Endothelial cell of umbilical vein (primary cell): ENCODE results near the gene FREM1. TPM values are rescaled to one million over a fixed set of nuclear protein-coding genes. Genes with fewer than 3 reads are reported as not detected.

Experiments
- BruUV-seq: library from RNA; stranded (reverse); fragments of 400-500 nt; replicated peaks from 2 replicates; lab custom pipeline; 2021; lab: Mats Ljungman, UMichigan
- CTCF ChIA-PET: fragments of 300-600, 350-600 bp; sonication (Branson Sonifier 250); formaldehyde crosslinking; loops from one replicate; lab custom pipeline; 2021; ENCODE audit warnings: antibody characterized with exemption, inconsistent platforms; lab: Charles Lee
- POLR2A ChIA-PET: fragments of 300-600, 350-600 bp; sonication (Branson Sonifier 250); formaldehyde crosslinking; loops from one replicate; lab custom pipeline; 2021; ENCODE audit warnings: antibody characterized with exemption, inconsistent platforms; lab: Charles Lee
- DNase-seq: peaks from one replicate; pipeline ENCODE4 v3.0.0-alpha.2; 2011; ENCODE audit warnings: low read depth, low spot score
- FAIRE-seq: peaks from 2 replicates; lab custom pipeline; 2011; peaks lifted over from hg19 to GRCh38; lab: Jason Lieb, UNC
- H2AFZ ChIP-seq: 2 replicates; pipeline ENCODE4 v1.6.0; 2012; ENCODE audit warnings: low read depth, low read length, control low read depth, inconsistent platforms
- H3K27ac ChIP-seq: 2 replicates; pipeline ENCODE4 v1.5.1; 2011; ENCODE audit warnings: low read depth, mild to moderate bottlenecking, control low read depth, low read length, moderate library complexity; ENCODE audit not compliant: insufficient read depth
- H3K27me3 ChIP-seq, 2 experiments: 2 replicates each; pipeline versions ENCODE4 v1.6.0 to v1.6.1; 2011; ENCODE audit warnings: low read length in 2 of 2, mixed read lengths in 1 of 2; ENCODE audit not compliant: control insufficient read depth in 2 of 2, insufficient read depth in 2 of 2
- H3K36me3 ChIP-seq, 2 experiments: 2 replicates in 1 of 2; 3 replicates in 1 of 2; pipeline ENCODE4 v1.5.1; 2011; ENCODE audit warnings: low read length in 2 of 2, mild to moderate bottlenecking in 1 of 2, moderate library complexity in 1 of 2; ENCODE audit not compliant: control insufficient read depth in 2 of 2, insufficient read depth in 2 of 2; ENCODE audit errors: extremely low read depth in 1 of 2
- H3K4me1 ChIP-seq: 3 replicates; pipeline ENCODE4 v1.5.1; 2011; ENCODE audit warnings: mild to moderate bottlenecking, low read length; ENCODE audit not compliant: control insufficient read depth, insufficient read depth; ENCODE audit errors: extremely low read depth
- H3K4me2 ChIP-seq: 2 replicates; pipeline ENCODE4 v1.6.1; 2011; ENCODE audit warnings: low read length, control low read depth, mixed read lengths; ENCODE audit not compliant: insufficient read depth
- H3K4me3 ChIP-seq, 3 experiments: fragments of 200-600 bp in 1 of 3; sonication (generic), shearing (Covaris generic) in 1 of 3; replicated peaks in 1 of 3; 2 replicates each; pipeline ENCODE4 v1.5.1; 2011 to 2016; ENCODE audit warnings: control low read depth in 3 of 3, low read length in 3 of 3, mild to moderate bottlenecking in 2 of 3, inconsistent platforms in 1 of 3, low read depth in 1 of 3, moderate library complexity in 1 of 3; ENCODE audit not compliant: insufficient read depth in 1 of 3
- H3K79me2 ChIP-seq: 2 replicates; pipeline ENCODE4 v1.6.0; 2012; ENCODE audit warnings: low read length, inconsistent platforms; ENCODE audit not compliant: control insufficient read depth, insufficient read depth
- H3K9ac ChIP-seq: replicated peaks from 2 replicates; pipeline ENCODE3; 2011; ENCODE audit warnings: low read length, control low read depth; ENCODE audit not compliant: insufficient read depth; ENCODE audit errors: extremely low read depth
- H3K9me1 ChIP-seq: replicated peaks from 3 replicates; pipeline ENCODE4 v1.6.0; 2011; ENCODE audit warnings: mild to moderate bottlenecking, low read length; ENCODE audit not compliant: control insufficient read depth, insufficient read depth; ENCODE audit errors: extremely low read depth
- H3K9me3 ChIP-seq: replicated peaks from 2 replicates; pipeline ENCODE4 v1.5.1; 2012; ENCODE audit warnings: low read length, inconsistent platforms; ENCODE audit not compliant: control insufficient read depth, insufficient read depth
- H4K20me1 ChIP-seq: replicated peaks from 2 replicates; pipeline ENCODE3; 2011; ENCODE audit warnings: mild to moderate bottlenecking, low read length; ENCODE audit not compliant: control insufficient read depth, insufficient read depth; ENCODE audit errors: extremely low read depth
- EZH2 ChIP-seq: IDR thresholded peaks from 2 replicates; pipeline ENCODE4 v1.6.1; 2012; ENCODE audit warnings: borderline replicate concordance, low read depth, mild to moderate bottlenecking, moderate library complexity, low read length, inconsistent platforms; ENCODE audit not compliant: severe bottlenecking
- FOS ChIP-seq: IDR thresholded peaks from 2 replicates; pipeline ENCODE4 v1.6.1; 2011; ENCODE audit warnings: mild to moderate bottlenecking, low read length, moderate library complexity, borderline replicate concordance; ENCODE audit not compliant: insufficient read depth
- GATA2 ChIP-seq: IDR thresholded peaks from 2 replicates; pipeline ENCODE4 v1.7.0; 2011; ENCODE audit warnings: low read depth, mild to moderate bottlenecking, moderate library complexity, mixed read lengths, low read length; ENCODE audit not compliant: insufficient read length, insufficient read depth
- JUN ChIP-seq: IDR thresholded peaks from 2 replicates; pipeline ENCODE4 v1.6.1; 2011; ENCODE audit warnings: borderline replicate concordance, low read depth; ENCODE audit not compliant: insufficient read length, insufficient read depth
- MYC ChIP-seq: IDR thresholded peaks from one replicate; pipeline ENCODE4 v1.6.1; 2011; ENCODE audit warnings: mild to moderate bottlenecking, low read depth, low read length
- POLR2A ChIP-seq: IDR thresholded peaks from 2 replicates; pipeline ENCODE4 v1.6.1; 2012; ENCODE audit warnings: low read depth, mild to moderate bottlenecking, control low read depth, low read length
- POLR2AphosphoS5 ChIP-seq: IDR thresholded peaks from 2 replicates; pipeline ENCODE4 v1.6.1; 2012; ENCODE audit warnings: low read depth, mild to moderate bottlenecking, control low read depth, low read length, moderate library complexity; ENCODE audit not compliant: insufficient read depth
- dilution Hi-C: fragments of 300-500 bp; cut with MboI; formaldehyde crosslinking; loops from one replicate; pipeline ENCODE4 v1.15.0; 2019; ENCODE audit warnings: low sequenced_read_pairs; ENCODE audit not compliant: extremely low pct_ligation_motif_present
- intact Hi-C: fragments of 100-400 bp; cut with micrococcal nuclease; formaldehyde crosslinking; loops from one replicate; pipeline ENCODE4 v1.10.0; 2022
- polyA plus RNA-seq, 4 experiments: library from polyadenylated mRNA; depleted of rRNA in 3 of 4; stranded (reverse) in 3 of 4; unstranded in 1 of 4; fragments of >200 nt; gene quantifications; 2 replicates each; pipeline versions ENCODE4 v1.2.1 to v1.2.3, GENCODE V29; 2011 to 2012; ENCODE audit warnings: missing spikeins in 1 of 4
- total RNA-seq: library from RNA; stranded (reverse); gene quantifications from 2 replicates; pipeline ENCODE4 v1.2.3, GENCODE V29; 2021
- TF ChIP-seq, protein P1 (sequence below): IDR thresholded peaks from 2 replicates; pipeline ENCODE4 v1.6.1; 2011; ENCODE audit not compliant: insufficient read depth, insufficient read length
- TF ChIP-seq, protein P2 (sequence below), 2 donors: IDR thresholded peaks; 1 replicate in 1 of 2; 2 replicates in 1 of 2; pipeline ENCODE4 v1.5.1; 2011; ENCODE audit warnings: low read length in 2 of 2, mild to moderate bottlenecking in 2 of 2, moderate library complexity in 2 of 2, control low read depth in 1 of 2, inconsistent platforms in 1 of 2, low read depth in 1 of 2; ENCODE audit not compliant: insufficient read depth in 1 of 2; ENCODE audit errors: extremely low read depth in 1 of 2

FREM1 gene
- total and polyA plus RNA-seq, 2 donors (not counting 3 experiments of a cell fraction or from before 2014, with no cell fraction given), result 0.10 to 0.29 TPM

DNA sequence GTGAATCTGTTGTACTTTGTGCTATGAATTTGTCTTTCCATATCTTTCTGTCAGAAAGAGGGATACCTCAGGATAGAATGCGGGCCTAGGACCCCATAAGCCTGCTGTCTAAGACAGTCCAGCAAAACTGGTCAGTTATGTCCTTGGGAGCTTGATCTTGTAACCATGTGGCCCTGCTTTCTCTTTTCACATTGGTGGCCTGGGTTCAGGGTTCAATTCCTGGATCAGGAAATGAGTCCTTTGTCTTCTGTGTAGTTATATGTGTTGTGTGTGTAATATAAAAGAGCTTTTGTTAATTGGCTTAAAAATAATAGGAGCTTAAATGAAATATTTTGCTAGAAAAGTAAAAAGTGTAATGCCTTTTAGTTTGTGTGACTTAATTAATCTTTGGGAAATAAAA lies 16.9 kb downstream of the FREM1 start:
- H3K79me2 ChIP-seq, result no peaks in the 10 kb centered on the region
- H3K36me3 ChIP-seq, result no peaks in the 10 kb centered on the region
- ChIA-PET CTCF (interaction anchor here (0.8 kb wide), 1 partner anchor 9 kb away, joined by 3 read pairs; no protein-coding TSS in a partner anchor), POLR2A (no interaction called here)
- no TSS peak for BruUV-seq
- H3K27me3 ChIP-seq, result peaks cover 2% of the 10 kb centered on the region in 2 experiments
- DNase-seq (no peak), FAIRE-seq (no peak)
- H3K4me1 ChIP-seq, result no peaks in the 10 kb centered on the region
- intact Hi-C loops (no loop called here), dilution Hi-C loops (no loop called here)
- no peak overlapping the region for H3K27ac ChIP-seq
- no peak overlapping the region for H3K4me3 ChIP-seq
- no peak overlapping the region for H3K4me2 ChIP-seq
- H2AFZ ChIP-seq, result no peak overlapping the region
- H3K9me1 ChIP-seq, result no peaks in the 10 kb centered on the region
- TF ChIP-seq, protein P1, sequence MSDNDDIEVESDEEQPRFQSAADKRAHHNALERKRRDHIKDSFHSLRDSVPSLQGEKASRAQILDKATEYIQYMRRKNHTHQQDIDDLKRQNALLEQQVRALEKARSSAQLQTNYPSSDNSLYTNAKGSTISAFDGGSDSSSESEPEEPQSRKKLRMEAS, result no peak
- H4K20me1 ChIP-seq, result no peaks in the 10 kb centered on the region
- H3K9me3 ChIP-seq, result no peaks in the 10 kb centered on the region
- no peak overlapping the region for H3K9ac ChIP-seq

GRCh38 chr9:14891332-14891731 lies 18.9 kb downstream of the FREM1 start:
- POLR2A ChIA-PET, result no interaction called here
- Histone ChIP-seq H3K9me1 (no peaks in the 10 kb centered on the region), H4K20me1 (no peaks in the 10 kb centered on the region), H3K9me3 (no peaks in the 10 kb centered on the region), H3K27ac (no peak overlapping the region), H2AFZ (no peak overlapping the region), H3K4me1 (no peaks in the 10 kb centered on the region), H3K36me3 (no peaks in the 10 kb centered on the region), H3K4me3 (no peak overlapping the region), H3K9ac (no peak overlapping the region), H3K27me3 (peaks cover 2% of the 10 kb centered on the region in 2 experiments), H3K4me2 (no peak overlapping the region), H3K79me2 (no peaks in the 10 kb centered on the region)
- FAIRE-seq (no peak), DNase-seq (no peak)
- CTCF ChIA-PET, result no interaction called here
- TF ChIP-seq EZH2, result no peak
- TF ChIP-seq, protein P2, sequence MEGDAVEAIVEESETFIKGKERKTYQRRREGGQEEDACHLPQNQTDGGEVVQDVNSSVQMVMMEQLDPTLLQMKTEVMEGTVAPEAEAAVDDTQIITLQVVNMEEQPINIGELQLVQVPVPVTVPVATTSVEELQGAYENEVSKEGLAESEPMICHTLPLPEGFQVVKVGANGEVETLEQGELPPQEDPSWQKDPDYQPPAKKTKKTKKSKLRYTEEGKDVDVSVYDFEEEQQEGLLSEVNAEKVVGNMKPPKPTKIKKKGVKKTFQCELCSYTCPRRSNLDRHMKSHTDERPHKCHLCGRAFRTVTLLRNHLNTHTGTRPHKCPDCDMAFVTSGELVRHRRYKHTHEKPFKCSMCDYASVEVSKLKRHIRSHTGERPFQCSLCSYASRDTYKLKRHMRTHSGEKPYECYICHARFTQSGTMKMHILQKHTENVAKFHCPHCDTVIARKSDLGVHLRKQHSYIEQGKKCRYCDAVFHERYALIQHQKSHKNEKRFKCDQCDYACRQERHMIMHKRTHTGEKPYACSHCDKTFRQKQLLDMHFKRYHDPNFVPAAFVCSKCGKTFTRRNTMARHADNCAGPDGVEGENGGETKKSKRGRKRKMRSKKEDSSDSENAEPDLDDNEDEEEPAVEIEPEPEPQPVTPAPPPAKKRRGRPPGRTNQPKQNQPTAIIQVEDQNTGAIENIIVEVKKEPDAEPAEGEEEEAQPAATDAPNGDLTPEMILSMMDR (IDR thresholded peaks at IDR 0.05; ENCODE audit: extremely low read depth in 1 of 2, insufficient read depth in 1 of 2, low read depth in 1 of 2, low read length in 2 of 2), result no peak
- TF ChIP-seq POLR2AphosphoS5, result no peak
- no peak for TF ChIP-seq FOS
- no peak for TF ChIP-seq MYC
- TF ChIP-seq GATA2, result no peak
- no peak for TF ChIP-seq JUN
- TF ChIP-seq, protein P1, result no peak
- TF ChIP-seq POLR2A, result no peak
- BruUV-seq, result no TSS peak
- dilution Hi-C loops (no loop called here), intact Hi-C loops (no loop called here)
